Tibial artery (tissue), 4 donors: ENCODE results near the gene SPSB1.

ENCODE experiments used
- DNase-seq, 2 donors: peaks; one replicate each; pipeline ENCODE4 v3.0.0-alpha.2; 2019
- H3K27ac ChIP-seq, 2 donors: fragments of 200-600 bp; sonication (generic) in 1 of 2; 1 replicate in 1 of 2; 2 replicates in 1 of 2; pipeline ENCODE4 v1.5.1; 2018 to 2019; ENCODE audit warnings: mild to moderate bottlenecking in 1 of 2
- H3K27me3 ChIP-seq, 2 donors: fragments of 200-600 bp; sonication (generic) in 1 of 2; one replicate each; pipeline versions ENCODE4 v1.5.1 to v1.6.0; 2016 to 2019
- H3K36me3 ChIP-seq, 3 donors: fragments of 200-600 bp; sonication (generic) in 2 of 3; one replicate each; pipeline ENCODE4 v1.5.1; 2016 to 2019; ENCODE audit warnings: mild to moderate bottlenecking in 2 of 3
- H3K4me1 ChIP-seq, 4 donors: fragments of 200-600 bp; sonication (generic) in 2 of 4; 1 replicate in 3 of 4; 2 replicates in 1 of 4; pipeline ENCODE4 v1.5.1; 2016 to 2019
- H3K4me3 ChIP-seq, 2 donors: fragments of 200-600 bp; sonication (generic) in 1 of 2; 1 replicate in 1 of 2; 2 replicates in 1 of 2; pipeline ENCODE4 v1.5.1; 2018 to 2019; ENCODE audit warnings: mild to moderate bottlenecking in 2 of 2
- H3K9me3 ChIP-seq, 3 donors: fragments of 200-600 bp; sonication (generic) in 1 of 3; one replicate each; pipeline ENCODE4 v1.5.1; 2016 to 2019
- CTCF ChIP-seq, 2 experiments: fragments of 200-600 bp in 1 of 2; fragments of 450-650 bp in 1 of 2; IDR thresholded peaks; one replicate each; pipeline ENCODE4 v1.5.1; 2017 to 2019; ENCODE audit warnings: antibody characterized with exemption in 2 of 2, mild to moderate bottlenecking in 1 of 2, moderate library complexity in 1 of 2
- intact Hi-C: fragments of 100-400 bp; cut with DNase I; formaldehyde crosslinking; loops from one replicate; pipeline ENCODE4 v1.15.0; 2023; ENCODE audit warnings: low total_unique reads

Gene SPSB1

GRCh38 chr1:9253453-9254105 is 39.1 kb upstream of the SPSB1 start:
- Histone ChIP-seq H3K4me3 (no peak overlapping the region), H3K27me3 (no peaks in the 10 kb centered on the region), H3K27ac (peak overlapping the region in 1 of 2 donors; percentile 40), H3K4me1 (peaks cover 12 to 35% (median 32%) of the 10 kb centered on the region in 4 donors), H3K36me3 (peaks cover 0 to 22% (median 8%) of the 10 kb centered on the region in 3 donors), H3K9me3 (no peaks in the 10 kb centered on the region)
- no peak for TF ChIP-seq CTCF (IDR thresholded peaks at IDR 0.05)
- no peak for DNase-seq
- intact Hi-C loops: loop anchor here (5.0 kb wide), 1 partner anchor 51 kb away; no protein-coding TSS in a partner anchor

GRCh38 chr1:9256332-9256731 is 36.4 kb upstream of the SPSB1 start:
- TF ChIP-seq CTCF (IDR thresholded peaks at IDR 0.05): no peak
- peaks cover 0 to 22% (median 8%) of the 10 kb centered on the region in 3 donors for H3K36me3 ChIP-seq
- intact Hi-C loops: no loop called here
- H3K27ac ChIP-seq: no peak overlapping the region
- peaks cover 1 to 7% (median 4%) of the 10 kb centered on the region in 4 donors for H3K4me1 ChIP-seq
- no peaks in the 10 kb centered on the region for H3K9me3 ChIP-seq
- no peak for DNase-seq
- H3K4me3 ChIP-seq: no peak overlapping the region
- no peaks in the 10 kb centered on the region for H3K27me3 ChIP-seq

DNA sequence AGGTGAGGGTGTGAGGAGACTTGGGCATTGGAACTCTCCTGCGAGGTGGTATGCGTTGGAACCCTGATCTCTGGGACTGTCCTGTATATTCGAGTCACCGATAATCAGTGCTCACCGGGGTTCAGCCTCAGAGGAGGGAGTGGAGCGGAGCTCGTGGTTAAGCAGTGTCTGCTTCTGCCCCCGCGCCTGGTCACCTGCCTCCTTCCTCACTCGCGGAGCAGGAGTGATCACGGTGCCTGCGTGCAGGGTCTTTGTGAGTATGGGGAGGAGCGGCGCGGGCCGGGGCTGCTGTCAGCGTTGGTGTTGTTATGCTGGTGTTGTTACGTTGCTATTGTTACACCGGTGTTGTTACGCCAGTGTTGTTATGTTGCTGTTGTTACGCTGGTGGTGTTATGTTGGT is 34.8 kb upstream of the SPSB1 start:
- no peaks in the 10 kb centered on the region for H3K4me1 ChIP-seq
- no peak overlapping the region for H3K4me3 ChIP-seq
- TF ChIP-seq CTCF (IDR thresholded peaks at IDR 0.05): no peak
- no peaks in the 10 kb centered on the region for H3K9me3 ChIP-seq
- H3K27me3 ChIP-seq: no peaks in the 10 kb centered on the region
- DNase-seq: no peak
- H3K27ac ChIP-seq: no peak overlapping the region
- intact Hi-C loops: no loop called here
- peaks cover 7 to 37% (median 18%) of the 10 kb centered on the region in 3 donors for H3K36me3 ChIP-seq

DNA sequence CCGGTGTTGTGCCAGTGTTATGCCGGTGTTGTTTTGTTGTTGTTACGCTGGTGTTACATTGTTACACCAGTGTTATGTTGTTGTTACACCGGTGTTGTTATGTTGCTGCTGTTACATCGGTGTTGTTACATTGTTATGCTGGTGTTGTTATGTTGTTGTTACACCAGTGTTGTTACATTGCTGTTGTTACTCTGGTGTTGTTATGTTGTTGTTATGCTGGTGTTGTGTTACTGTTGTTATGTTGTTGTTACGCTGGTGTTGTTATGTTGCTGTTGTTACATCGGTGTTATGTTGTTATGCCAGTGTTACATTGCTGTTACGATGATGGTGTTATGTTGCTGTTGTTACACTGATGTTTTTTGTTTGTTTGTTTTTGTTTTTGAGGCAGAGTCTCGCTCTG is 34.1 kb upstream of the SPSB1 start:
- Histone ChIP-seq H3K36me3 (peaks cover 14 to 45% (median 26%) of the 10 kb centered on the region in 3 donors), H3K27ac (no peak overlapping the region), H3K4me3 (no peak overlapping the region), H3K4me1 (no peaks in the 10 kb centered on the region), H3K27me3 (no peaks in the 10 kb centered on the region), H3K9me3 (no peaks in the 10 kb centered on the region)
- intact Hi-C loops: no loop called here
- no peak for DNase-seq
- TF ChIP-seq CTCF (IDR thresholded peaks at IDR 0.05): no peak

DNA sequence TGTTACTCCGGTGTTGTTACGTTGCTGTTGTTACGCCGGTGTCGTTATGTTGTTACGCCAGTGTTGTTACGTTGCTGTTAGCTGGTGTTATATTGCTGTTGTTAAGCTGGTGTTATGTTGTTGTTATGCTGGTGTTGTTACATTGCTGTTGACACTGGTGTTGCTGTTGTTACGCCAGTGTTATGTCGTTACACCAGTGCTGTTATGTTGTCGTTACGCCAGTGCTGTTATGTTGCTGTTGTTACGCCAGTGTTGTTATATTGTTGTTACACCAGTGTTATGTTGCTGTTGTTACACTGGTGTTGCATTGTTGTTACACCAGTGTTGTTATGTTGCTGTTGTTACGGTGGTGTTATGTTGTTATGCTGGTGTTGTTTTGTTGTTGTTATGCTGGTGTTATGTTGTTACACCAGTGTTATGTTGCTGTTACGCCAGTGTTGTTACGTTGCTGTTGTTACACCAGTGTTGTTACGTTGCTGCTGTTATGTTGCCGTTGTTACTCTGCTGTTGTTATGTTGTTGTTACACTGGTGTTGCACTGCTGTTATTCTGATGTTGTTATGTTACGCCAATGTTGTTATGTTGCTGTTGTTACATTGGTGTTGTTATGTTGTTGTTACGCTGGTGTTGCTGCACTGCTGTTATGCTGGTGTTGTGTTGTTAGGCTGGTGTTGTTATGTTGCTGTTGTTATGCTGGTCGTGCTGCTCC is 32.5 kb upstream of the SPSB1 start:
- H3K27me3 ChIP-seq: no peaks in the 10 kb centered on the region
- no peaks in the 10 kb centered on the region for H3K9me3 ChIP-seq
- intact Hi-C loops: no loop called here
- DNase-seq: no peak
- no peak overlapping the region for H3K4me3 ChIP-seq
- TF ChIP-seq CTCF (IDR thresholded peaks at IDR 0.05): no peak
- H3K36me3 ChIP-seq: peaks cover 29 to 61% (median 41%) of the 10 kb centered on the region in 3 donors
- H3K4me1 ChIP-seq: no peaks in the 10 kb centered on the region
- no peak overlapping the region for H3K27ac ChIP-seq
